Stimulated activated naive CD8-positive, alpha-beta T cell treated with anti-CD3 and anti-CD28 coated beads, Interleukin-15, Interleukin-2, amounts not matched to agents 100 U/mL and 50 U/mL, for 24 hours (primary cell): ENCODE measurements around the gene IFIT5.
"Not testable (repeated sequence)": the region's sequence is repeated elsewhere in the genome, so short reads cannot be mapped to it uniquely, and the experiment has no call there.

Source experiments
- ATAC-seq: fragments of 150-1000 bp; cut with Tn5 transposase; one replicate; pipeline ENCODE4 v1.10.0; 2021
- DNase-seq: peaks from one replicate; pipeline ENCODE4 v3.0.0; 2021

The IFIT5 gene

DNA sequence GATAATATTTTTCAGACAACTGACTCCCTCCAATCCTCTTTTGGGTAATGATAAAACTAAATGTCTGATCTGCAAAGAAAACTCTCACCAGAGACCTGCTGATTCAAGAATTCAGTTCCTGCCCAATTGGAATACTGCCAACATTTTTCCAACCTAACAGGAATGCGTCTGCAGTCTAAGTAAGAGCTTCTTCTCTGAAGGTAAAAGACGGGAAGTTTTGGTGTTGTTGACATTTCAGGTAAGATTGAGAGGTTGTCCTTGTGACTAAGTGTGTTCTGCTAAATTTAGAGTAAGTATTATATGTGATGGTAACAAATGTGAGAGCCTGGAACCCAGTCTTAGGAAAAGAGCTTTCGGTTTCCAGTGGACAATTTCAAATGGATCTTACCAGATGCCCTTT is 17.6 kb downstream of the IFIT5 start:
- ATAC-seq: no peak
- DNase-seq: no peak

DNA sequence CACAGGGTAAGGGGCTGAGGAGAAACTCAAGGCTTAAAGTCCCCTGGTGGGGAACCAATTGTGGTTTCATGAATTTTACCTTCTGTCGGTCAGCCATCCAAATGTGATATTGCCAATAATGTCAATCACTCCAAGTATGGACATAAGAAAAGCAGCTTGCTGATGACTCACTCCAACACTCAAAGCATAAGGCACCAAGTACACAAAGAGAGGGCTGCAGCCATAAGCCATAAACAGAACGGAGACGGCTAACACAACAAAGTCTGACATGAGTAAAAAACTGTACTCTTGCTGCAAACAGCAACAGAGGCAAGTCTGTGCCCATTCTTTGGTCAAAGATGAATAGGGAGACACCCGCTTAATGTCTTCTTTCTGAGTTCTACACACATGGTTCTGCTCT is 24.2 kb downstream of the IFIT5 start:
- DNase-seq: no peak
- no peak for ATAC-seq

- no peak for DNase-seq
- no peak for ATAC-seq
Measured at GRCh38 chr10:89440226-89441009, 26.1 kb downstream of the IFIT5 start.

DNA sequence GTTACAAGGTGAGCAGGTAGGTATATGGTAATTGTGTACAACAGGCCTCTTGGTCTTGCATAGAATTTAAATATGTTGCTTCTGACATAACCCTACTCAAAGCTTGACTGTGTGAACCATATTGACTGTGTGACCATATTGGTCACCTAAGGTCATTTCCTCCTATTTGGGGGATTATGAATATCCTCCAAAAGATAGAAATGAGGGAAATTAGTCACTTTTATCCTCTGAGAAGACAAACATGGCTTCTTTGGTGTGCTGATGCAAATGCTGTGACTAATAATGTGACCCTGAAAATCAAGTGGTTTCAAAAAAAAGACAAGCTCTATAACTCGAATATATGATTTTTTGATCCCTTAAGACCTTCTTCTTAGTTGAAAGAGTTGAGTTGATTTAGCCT is 27.9 kb downstream of the IFIT5 start:
- ATAC-seq (no peak), DNase-seq (no peak)

GRCh38 chr10:89444819-89445218 is 30.5 kb downstream of the IFIT5 start:
- not testable (repeated sequence) for DNase-seq, ATAC-seq

DNA sequence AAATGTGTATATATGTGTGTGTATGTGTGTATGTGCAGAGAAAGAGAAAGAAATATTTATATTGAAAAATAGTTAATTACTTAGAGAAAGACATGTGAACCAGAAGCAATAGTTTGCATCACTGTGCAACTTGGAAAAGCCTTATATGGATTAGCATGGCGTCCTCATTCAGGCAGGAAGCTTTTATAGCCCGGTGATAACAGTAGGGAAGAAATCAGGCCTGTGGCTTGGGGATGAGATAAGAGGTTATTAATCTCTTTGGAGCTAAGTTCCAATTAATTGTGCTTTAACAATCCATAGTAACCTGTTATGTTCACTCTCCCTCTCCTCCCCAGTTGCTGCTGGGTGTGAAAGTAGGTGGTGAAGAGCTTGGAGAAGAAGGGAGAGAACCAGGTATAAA is 36.5 kb downstream of the IFIT5 start:
- DNase-seq (no peak), ATAC-seq (no peak)

DNA sequence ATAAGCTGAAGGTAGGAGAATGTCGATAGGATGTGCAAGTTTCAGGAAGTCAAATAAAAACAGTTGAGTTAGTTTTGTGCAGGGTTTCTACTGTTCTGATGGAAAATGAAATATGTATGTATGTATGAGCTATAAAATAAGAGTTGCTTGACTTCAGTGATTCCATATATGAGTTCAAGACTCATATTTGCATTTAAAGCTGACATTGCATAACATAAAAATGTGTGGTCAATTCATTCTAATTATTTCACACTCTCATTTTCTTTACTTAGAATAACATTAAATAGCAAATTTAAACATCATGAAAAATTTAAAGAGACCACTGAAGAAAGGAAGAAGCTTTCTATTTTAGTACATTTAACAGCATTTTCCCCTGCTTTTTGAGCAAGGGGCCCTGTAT is 37.8 kb downstream of the IFIT5 start:
- DNase-seq: no peak
- no peak for ATAC-seq

- DNase-seq: no peak
- ATAC-seq: no peak
Measured at GRCh38 chr10:89454561-89455347, 40.4 kb downstream of the IFIT5 start.

- no peak for DNase-seq
- no peak for ATAC-seq
Measured at GRCh38 chr10:89458291-89458690, 43.9 kb downstream of the IFIT5 start.

DNA sequence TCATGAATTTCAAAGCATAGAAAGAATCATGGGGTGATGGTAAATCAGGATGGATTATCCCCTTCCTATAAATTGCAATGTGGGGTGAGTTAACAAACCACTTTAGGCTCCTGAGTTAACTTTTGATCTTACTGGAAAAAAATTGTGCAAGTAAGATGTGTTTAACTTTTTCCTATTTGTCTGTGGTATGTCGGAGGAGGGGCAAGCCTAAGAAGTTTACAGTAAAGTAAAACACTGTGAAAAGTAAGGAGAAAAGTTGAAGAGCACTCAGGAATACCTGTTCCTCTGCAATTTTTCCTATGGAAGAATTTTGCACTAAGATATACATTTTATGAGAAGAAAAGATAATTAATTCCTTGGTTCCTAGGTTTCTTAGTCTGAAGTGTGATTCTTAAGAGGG is 44.4 kb downstream of the IFIT5 start:
- no peak for DNase-seq
- no peak for ATAC-seq

DNA sequence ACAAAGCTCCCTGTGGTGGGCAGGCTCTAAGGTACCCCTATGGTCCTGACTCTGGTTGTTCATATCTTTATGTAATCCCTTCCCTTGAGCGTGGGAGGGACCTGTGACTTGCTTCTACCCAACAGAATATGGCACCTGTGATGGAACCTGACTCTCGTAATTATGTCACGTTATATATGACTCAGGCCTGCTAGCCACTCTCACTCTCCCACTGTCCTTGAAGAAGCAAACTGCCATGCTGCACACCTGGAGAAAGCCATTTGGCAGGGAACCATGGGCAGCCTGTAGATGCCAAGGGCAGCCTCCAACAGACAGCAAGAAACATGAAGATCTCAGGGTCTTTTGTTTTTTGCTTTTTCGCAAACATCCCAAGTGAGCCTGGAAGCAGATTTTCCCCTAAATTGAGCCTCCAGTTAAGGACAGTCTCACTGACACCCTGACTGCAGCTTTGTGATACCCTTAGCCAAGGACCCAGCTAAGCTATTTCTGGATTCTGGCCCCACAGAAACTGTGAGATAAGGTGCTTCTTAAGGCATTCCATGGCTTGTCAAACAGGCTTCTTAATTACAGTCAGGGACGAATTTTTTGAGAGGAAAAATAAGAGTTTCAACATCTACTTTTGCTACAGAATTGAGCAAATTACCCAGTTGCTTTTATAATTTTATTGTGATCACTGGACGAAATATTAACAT is 49.6 kb downstream of the IFIT5 start:
- DNase-seq: no peak
- no peak for ATAC-seq

GRCh38 chr10:89465196-89465595 is 50.8 kb downstream of the IFIT5 start:
- ATAC-seq: no peak
- DNase-seq: no peak

- no peak for ATAC-seq
- no peak for DNase-seq
Measured at GRCh38 chr10:89466599-89467035, 52.2 kb downstream of the IFIT5 start.

- DNase-seq (no peak), ATAC-seq (no peak)
Measured at GRCh38 chr10:89468191-89468965, 54.0 kb downstream of the IFIT5 start.

DNA sequence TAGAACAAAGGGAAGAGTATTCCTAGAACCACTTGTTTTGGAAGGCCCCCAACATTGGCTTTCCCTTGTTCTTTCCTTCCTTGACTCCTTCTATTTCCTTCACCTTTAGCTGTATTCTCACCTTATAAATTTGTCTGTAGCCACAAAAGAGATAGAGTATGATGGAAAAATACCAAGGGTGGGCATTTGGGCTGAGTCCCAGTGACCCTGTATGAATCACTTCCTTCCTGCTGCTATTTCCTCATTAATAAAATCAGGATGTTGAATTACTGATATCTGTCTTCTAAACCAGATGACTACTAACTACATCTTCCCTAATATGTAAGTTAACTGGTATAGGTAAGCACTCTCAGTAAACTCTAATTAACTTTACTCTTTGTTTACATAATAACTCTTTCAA is 55.1 kb downstream of the IFIT5 start:
- no peak for ATAC-seq
- no peak for DNase-seq
